Ovary (tissue), 9 donors: Measurements from ENCODE around the gene PHACTR3. TPM values are rescaled to one million over a fixed set of nuclear protein-coding genes. Genes with fewer than 3 reads are reported as not detected.

Source experiments
- DNase-seq, 5 donors: peaks; one replicate each; pipeline ENCODE4 v3.0.0-alpha.2; 2019 to 2020
- H3K27ac ChIP-seq, 2 donors: fragments of 200-600 bp; one replicate each; pipeline versions ENCODE4 v1.5.1 to v1.8.0; 2019 to 2022
- H3K27me3 ChIP-seq: fragments of 200-600 bp; one replicate; pipeline ENCODE4 v1.8.0; 2022
- H3K36me3 ChIP-seq: fragments of 200-600 bp; sonication (generic); one replicate; pipeline ENCODE4 v1.5.1; 2019
- H3K4me1 ChIP-seq: one replicate; pipeline ENCODE4 v1.8.1; 2013; ENCODE audit warnings: mild to moderate bottlenecking, moderate library complexity; ENCODE audit not compliant: insufficient read depth
- H3K4me3 ChIP-seq: fragments of 200-600 bp; sonication (generic); one replicate; pipeline ENCODE4 v1.5.1; 2017
- H3K9me3 ChIP-seq, 2 donors: fragments of 200-600 bp in 1 of 2; sonication (generic) in 1 of 2; one replicate each; pipeline versions ENCODE4 v1.5.1 to v1.8.1; 2013 to 2019; ENCODE audit warnings: mild to moderate bottlenecking in 1 of 2, moderate library complexity in 1 of 2
- EP300 ChIP-seq: sonication (generic); formaldehyde crosslinking; IDR thresholded peaks from one replicate; pipeline ENCODE4 v1.6.1; 2017; ENCODE audit warnings: antibody characterized with exemption
- POLR2A ChIP-seq: fragments of 450-650 bp; IDR thresholded peaks from one replicate; pipeline ENCODE4 v1.6.1; 2017; ENCODE audit warnings: antibody characterized with exemption, mild to moderate bottlenecking, moderate library complexity
- WGBS, 3 donors: extraction: QIAGEN DNeasy Blood & Tissue Kit in 1 of 3; methylation state at CpG; one replicate each; pipeline versions ENCODE4 v1.1.5 to v1.1.7; 2013 to 2017; 5-methylcytosine and 5-hydroxymethylcytosine counted together
- intact Hi-C, 4 donors: fragments of 100-400 bp; cut with DNase I; formaldehyde crosslinking; loops; one replicate each; pipeline versions ENCODE4 v1.11.0 to v1.15.1; 2022 to 2023
- polyA plus RNA-seq, 2 donors: library from polyadenylated mRNA; stranded (reverse); fragments of 200-250 nt in 1 of 2; fragments of 350-450 nt in 1 of 2; fragmentation: Illumina TruSeq in 1 of 2; extraction: RNeasy Lipid Tissue Mini Kit (QIAGEN cat#74804) in 1 of 2; gene quantifications; one replicate each; pipeline ENCODE4 v1.2.3, GENCODE V29; 2013 to 2014
- total RNA-seq, 7 donors: library from RNA; depleted of rRNA in 2 of 7; stranded (reverse); fragments of >200 nt in 2 of 7; fragmentation: NEBNext Ultra II Directional in 3 of 7; extraction: Animal tissue kit (Norgen Biotek cat#: 25700) in 3 of 7; gene quantifications; one replicate each; pipeline versions ENCODE4 v1.1.0 to v1.2.4, GENCODE V29; 2016 to 2023
- TF ChIP-seq, protein P1 (sequence below), 3 donors: fragments of 450-650 bp in 2 of 3; fragments of 200-600 bp in 1 of 3; IDR thresholded peaks; one replicate each; pipeline versions ENCODE4 v1.5.1 to v1.8.0; 2016 to 2022; ENCODE audit warnings: antibody characterized with exemption in 3 of 3, mild to moderate bottlenecking in 1 of 3
- donor health status: DM: no; HTN: no; CAD: no; lungs with moderate emphysema.
- donor health status: DM: no; HTN: no; CAD: no.
- donor health status: Bipolar disorder and iron deficiency.
- donor health status: DM: yes; HTN: yes; CAD: no.
- donor health status: DM: no; HTN: no; CAD: no.
- donor health status: DM: yes; HTN: yes; CAD: no.

Gene PHACTR3
- total and polyA plus RNA-seq, 9 donors: 5.7 to 19.0 (median 9.1) TPM

DNA sequence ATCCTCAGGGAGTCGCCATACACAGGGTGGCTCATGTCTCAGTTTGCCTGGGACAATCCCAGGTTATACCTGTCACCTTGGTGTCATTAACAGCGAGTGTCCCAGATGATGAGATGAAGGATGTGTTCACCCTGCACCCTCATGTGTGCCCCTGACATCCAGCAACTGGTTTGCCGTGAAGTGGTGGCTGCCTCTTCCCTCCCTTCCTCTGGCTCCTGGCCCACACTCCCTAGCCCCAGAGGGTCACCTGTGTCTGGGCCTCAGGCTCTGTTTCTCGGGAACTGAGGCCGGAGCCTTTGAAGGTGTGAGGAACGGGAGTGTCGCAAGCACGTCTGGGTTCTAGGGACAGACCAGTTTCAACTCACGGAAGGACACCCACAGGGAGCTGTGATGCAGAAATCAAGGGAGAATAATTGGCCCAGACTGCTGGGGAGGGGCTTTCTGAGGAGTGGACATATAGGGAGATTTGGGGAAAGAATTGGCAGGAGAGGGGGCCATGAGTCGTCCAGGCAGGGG lies 35.8 kb upstream of the PHACTR3 start:
- TF ChIP-seq POLR2A: no peak
- TF ChIP-seq, protein P1, sequence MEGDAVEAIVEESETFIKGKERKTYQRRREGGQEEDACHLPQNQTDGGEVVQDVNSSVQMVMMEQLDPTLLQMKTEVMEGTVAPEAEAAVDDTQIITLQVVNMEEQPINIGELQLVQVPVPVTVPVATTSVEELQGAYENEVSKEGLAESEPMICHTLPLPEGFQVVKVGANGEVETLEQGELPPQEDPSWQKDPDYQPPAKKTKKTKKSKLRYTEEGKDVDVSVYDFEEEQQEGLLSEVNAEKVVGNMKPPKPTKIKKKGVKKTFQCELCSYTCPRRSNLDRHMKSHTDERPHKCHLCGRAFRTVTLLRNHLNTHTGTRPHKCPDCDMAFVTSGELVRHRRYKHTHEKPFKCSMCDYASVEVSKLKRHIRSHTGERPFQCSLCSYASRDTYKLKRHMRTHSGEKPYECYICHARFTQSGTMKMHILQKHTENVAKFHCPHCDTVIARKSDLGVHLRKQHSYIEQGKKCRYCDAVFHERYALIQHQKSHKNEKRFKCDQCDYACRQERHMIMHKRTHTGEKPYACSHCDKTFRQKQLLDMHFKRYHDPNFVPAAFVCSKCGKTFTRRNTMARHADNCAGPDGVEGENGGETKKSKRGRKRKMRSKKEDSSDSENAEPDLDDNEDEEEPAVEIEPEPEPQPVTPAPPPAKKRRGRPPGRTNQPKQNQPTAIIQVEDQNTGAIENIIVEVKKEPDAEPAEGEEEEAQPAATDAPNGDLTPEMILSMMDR (IDR thresholded peaks at IDR 0.05): no peak
- no peak for TF ChIP-seq EP300
- H3K9me3 ChIP-seq: no peaks in the 10 kb centered on the region
- H3K27me3 ChIP-seq: no peaks in the 10 kb centered on the region
- no peak overlapping the region for H3K4me3 ChIP-seq
- H3K4me1 ChIP-seq: no peaks in the 10 kb centered on the region
- intact Hi-C loops: loop anchor here in 2 of 4 donors (5.0 to 10.0 kb wide), 2 partner anchors 186 to 1314 kb away; no protein-coding TSS in a partner anchor
- H3K27ac ChIP-seq: no peak overlapping the region
- no peaks in the 10 kb centered on the region for H3K36me3 ChIP-seq
- WGBS, 3 donors: 61 to 72% (median 71%) methylated on average over 10 of the region's 10 CpGs
- no peak for DNase-seq

DNA sequence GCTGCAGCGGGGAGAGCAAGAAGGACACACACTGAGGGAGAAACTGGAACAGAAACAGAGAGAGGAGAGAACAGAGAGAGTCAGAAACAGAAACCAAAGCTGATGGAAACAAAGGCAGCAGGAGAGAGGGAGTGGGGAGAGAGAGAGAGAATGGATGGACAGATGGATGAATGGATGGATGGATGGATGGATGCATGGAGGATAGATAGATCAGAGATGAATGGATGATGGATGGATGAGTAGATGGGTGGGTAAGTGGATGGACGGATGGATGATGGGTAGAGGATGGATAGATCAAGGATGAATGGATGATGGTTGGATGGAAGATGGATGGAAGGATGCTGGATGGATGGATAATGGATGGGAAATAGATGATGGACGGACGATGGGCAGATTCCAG lies 35.0 kb upstream of the PHACTR3 start:
- Histone ChIP-seq H3K4me3 (no peak overlapping the region), H3K4me1 (no peaks in the 10 kb centered on the region), H3K36me3 (no peaks in the 10 kb centered on the region), H3K27me3 (no peaks in the 10 kb centered on the region), H3K27ac (no peak overlapping the region), H3K9me3 (no peaks in the 10 kb centered on the region)
- intact Hi-C loops: loop anchor here in 2 of 4 donors (5.0 to 10.0 kb wide), 2 partner anchors 185 to 1313 kb away; no protein-coding TSS in a partner anchor
- TF ChIP-seq POLR2A: no peak
- no peak for TF ChIP-seq EP300
- TF ChIP-seq, protein P1 (IDR thresholded peaks at IDR 0.05): no peak
- DNase-seq: no peak
- 60 to 88% (median 87%) methylated on average over 3 to 4 of the region's 4 CpGs for WGBS, 3 donors

DNA sequence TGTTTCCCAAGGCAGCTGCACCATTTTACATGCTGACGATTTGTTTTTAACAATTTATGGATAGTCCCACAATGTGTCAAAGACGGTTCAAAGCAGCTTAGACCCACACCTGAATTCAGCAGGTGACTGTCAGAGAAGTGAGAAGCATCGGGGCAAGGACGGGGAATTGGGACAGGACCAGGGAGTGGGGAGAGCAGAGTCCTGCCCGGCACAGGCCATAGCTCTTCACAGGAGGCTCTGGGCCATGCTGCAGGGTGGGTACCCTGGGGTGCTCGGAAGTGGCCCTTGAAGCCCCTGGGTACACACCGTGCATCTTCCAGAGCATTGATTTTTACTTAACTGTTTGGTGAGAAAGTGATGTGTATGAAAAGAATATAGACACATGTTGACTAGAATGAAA lies 33.2 kb upstream of the PHACTR3 start:
- H3K4me1 ChIP-seq: peaks cover 7% of the 10 kb centered on the region
- H3K27me3 ChIP-seq: no peaks in the 10 kb centered on the region
- TF ChIP-seq POLR2A: no peak
- TF ChIP-seq, protein P1 (IDR thresholded peaks at IDR 0.05): no peak
- no peak for TF ChIP-seq EP300
- no peak overlapping the region for H3K27ac ChIP-seq
- H3K36me3 ChIP-seq: no peaks in the 10 kb centered on the region
- H3K4me3 ChIP-seq: no peak overlapping the region
- intact Hi-C loops: loop anchor here in 3 of 4 donors (1.0 to 10.0 kb wide), 4 partner anchors 180 to 364 kb away; partner anchors contain the start of gene SYCP2 (in 1 of the 3)
- H3K9me3 ChIP-seq: no peaks in the 10 kb centered on the region
- 39 to 46% (median 39%) methylated on average over 7 of the region's 7 CpGs for WGBS, 3 donors
- no peak for DNase-seq

DNA sequence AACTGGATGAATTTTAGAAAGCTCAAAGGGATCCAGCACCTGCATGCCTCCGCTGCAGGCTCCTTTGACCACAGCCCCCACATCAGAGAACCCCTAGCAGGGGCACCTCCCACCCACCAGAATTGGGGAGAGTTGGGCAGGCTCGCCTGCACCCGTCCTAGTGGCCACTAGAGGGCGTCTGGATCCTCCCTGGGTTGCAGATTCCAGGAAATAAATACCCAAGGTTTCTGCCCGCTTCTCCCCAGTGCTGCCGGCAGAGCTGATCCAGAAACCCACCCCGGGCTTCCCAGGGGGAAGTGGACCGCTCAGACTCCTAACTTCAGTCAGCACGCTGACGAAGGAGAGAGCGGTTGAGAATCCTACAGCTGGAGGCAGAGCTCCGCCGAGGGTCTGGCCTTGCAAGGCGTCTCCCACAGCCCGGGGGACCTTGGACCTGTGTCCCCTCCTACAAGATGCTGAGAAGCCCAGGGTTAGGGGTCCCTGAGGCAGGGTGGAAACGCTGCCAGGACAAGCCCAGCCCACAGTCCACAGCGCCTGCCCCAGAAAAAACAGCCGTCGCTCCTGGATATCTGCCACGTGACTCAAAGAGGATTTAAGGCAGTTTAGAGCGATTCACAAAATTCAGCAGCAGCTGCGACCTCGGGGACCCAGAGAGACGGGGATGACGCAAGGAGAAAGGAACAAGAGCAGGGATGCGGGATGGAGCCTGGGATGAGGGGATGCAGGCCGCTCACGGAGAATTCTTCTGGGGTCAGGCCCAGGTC lies 32.6 kb upstream of the PHACTR3 start:
- peaks cover 12% of the 10 kb centered on the region for H3K4me1 ChIP-seq
- H3K27me3 ChIP-seq: no peaks in the 10 kb centered on the region
- H3K4me3 ChIP-seq: peak overlapping the region; percentile 26
- peak overlapping the region; percentile 60 to 79 for H3K27ac ChIP-seq
- no peaks in the 10 kb centered on the region for H3K9me3 ChIP-seq
- TF ChIP-seq, protein P1 (IDR thresholded peaks at IDR 0.05): peak; percentile 81 to 94 (median 82)
- no peak for TF ChIP-seq EP300
- H3K36me3 ChIP-seq: no peaks in the 10 kb centered on the region
- peak; percentile 72 to 85 (median 81) for DNase-seq
- WGBS, 3 donors: 1 to 4% (median 2%) methylated on average over 28 of the region's 28 CpGs
- intact Hi-C loops: loop anchor here in 3 of 4 donors (1.0 to 10.0 kb wide), 4 partner anchors 180 to 363 kb away; partner anchors contain the start of gene SYCP2 (in 1 of the 3)
